Inflammatory macrophage treated with lipopolysaccharide for 1 hour (primary cell): Measurements from ENCODE around the gene UBE2J1.
A peak's percentile ranks its signal among the peaks of the same experiment; 100 is the strongest.
"Not testable (repeated sequence)": the region's sequence is repeated elsewhere in the genome, so short reads cannot be mapped to it uniquely, and the experiment has no call there.

Source experiments
- DNase-seq, 2 donors: peaks; one replicate each; pipeline ENCODE4 v3.0.0-alpha.2; 2020 to 2022

The UBE2J1 gene

GRCh38 chr6:89317067-89317466, 35.5 kb downstream of the UBE2J1 start:
- no peak for DNase-seq

- DNase-seq, result no peak
Observed at GRCh38 chr6:89315249-89315885, 37.2 kb downstream of the UBE2J1 start, which contains the start of gene GABRR2. Gene GABRR2 (minus strand): TSS chr6:89315299. CDS start chr6:89315165, 134 bp downstream.

- no peak for DNase-seq
Observed at GRCh38 chr6:89314692-89315091, 37.8 kb downstream of the UBE2J1 start.

GRCh38 chr6:89313006-89313405, 39.5 kb downstream of the UBE2J1 start:
- DNase-seq, result peak; percentile 50 to 80

GRCh38 chr6:89311853-89312531, 40.5 kb downstream of the UBE2J1 start:
- peak; percentile 27 to 47 for DNase-seq

- DNase-seq, result no peak
Observed at GRCh38 chr6:89311530-89311852, 41.0 kb downstream of the UBE2J1 start.

- DNase-seq, result peak; percentile 77 to 90
Observed at GRCh38 chr6:89310929-89311328, 41.6 kb downstream of the UBE2J1 start.

- DNase-seq, result peak; percentile 46 to 61
Observed at GRCh38 chr6:89308525-89309395, 43.8 kb downstream of the UBE2J1 start.

- DNase-seq, result not testable (repeated sequence)
Observed at GRCh38 chr6:89304517-89304916, 48.0 kb downstream of the UBE2J1 start.

- no peak for DNase-seq
Observed at GRCh38 chr6:89302936-89303335, 49.6 kb downstream of the UBE2J1 start.

GRCh38 chr6:89302195-89302770, 50.2 kb downstream of the UBE2J1 start:
- no peak for DNase-seq

- DNase-seq, result no peak
Observed at GRCh38 chr6:89301586-89302194, 50.8 kb downstream of the UBE2J1 start.

GRCh38 chr6:89299466-89299850, 53.1 kb downstream of the UBE2J1 start:
- DNase-seq, result no peak

- no peak for DNase-seq
Observed at GRCh38 chr6:89298680-89299465, 53.6 kb downstream of the UBE2J1 start.

GRCh38 chr6:89297695-89298351, 54.7 kb downstream of the UBE2J1 start:
- DNase-seq, result peak; percentile 46 to 52

- DNase-seq, result no peak
Observed at GRCh38 chr6:89295981-89296380, 56.5 kb downstream of the UBE2J1 start.

GRCh38 chr6:89295116-89295515, 57.4 kb downstream of the UBE2J1 start:
- DNase-seq, result not testable (repeated sequence)

- no peak for DNase-seq
Observed at GRCh38 chr6:89291256-89291819, 61.2 kb downstream of the UBE2J1 start.

GRCh38 chr6:89290401-89291155, 61.9 kb downstream of the UBE2J1 start:
- DNase-seq, result no peak

- no peak for DNase-seq
Observed at GRCh38 chr6:89289710-89290109, 62.8 kb downstream of the UBE2J1 start.
